ENCODE data around the gene RAB6B.

DNA sequence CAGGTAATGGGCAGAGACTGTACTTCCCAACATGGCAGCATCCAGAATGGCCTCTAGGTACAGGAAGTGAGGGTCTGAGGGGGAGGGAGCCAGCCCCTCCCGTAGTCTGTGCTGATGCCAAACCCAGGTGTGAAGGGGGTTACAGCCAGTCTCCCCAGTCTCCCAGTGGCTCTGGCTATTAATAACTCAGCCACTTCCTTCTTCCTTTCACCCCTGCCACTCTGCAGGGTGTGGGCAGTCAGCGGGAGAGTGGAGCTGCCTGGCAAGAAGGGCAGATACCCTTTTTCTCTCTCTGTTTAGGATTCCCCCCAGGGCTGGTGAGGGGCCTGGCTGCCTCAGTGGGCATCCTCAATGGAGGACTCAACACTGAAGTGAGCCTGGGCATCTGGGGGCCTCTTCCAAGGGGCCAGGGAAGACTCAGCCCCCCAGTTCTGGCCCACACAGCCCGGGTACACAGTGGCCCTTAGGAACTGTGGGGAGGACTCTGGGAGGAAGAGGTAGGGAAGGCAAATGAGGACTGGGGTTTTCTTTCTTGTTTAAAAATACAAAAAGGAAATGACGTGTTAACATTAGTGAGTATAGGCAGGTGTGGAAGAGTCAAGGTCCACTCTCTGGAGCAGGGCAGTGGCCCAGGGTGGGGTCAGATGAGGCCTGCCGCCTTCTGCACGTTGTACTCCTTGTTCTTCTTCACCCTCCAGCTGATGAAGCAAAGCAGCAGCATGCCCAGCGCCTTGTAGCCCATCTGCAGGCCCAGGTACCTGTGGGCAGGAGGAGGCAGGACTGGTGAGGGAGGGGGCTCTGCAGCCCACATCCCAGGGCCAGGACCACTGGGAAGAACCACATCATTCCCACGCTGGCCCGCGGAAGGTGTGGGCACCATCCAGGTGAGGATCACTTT, 38.6 kb upstream of the RAB6B start:
- TF ChIP-seq, protein P1, sequence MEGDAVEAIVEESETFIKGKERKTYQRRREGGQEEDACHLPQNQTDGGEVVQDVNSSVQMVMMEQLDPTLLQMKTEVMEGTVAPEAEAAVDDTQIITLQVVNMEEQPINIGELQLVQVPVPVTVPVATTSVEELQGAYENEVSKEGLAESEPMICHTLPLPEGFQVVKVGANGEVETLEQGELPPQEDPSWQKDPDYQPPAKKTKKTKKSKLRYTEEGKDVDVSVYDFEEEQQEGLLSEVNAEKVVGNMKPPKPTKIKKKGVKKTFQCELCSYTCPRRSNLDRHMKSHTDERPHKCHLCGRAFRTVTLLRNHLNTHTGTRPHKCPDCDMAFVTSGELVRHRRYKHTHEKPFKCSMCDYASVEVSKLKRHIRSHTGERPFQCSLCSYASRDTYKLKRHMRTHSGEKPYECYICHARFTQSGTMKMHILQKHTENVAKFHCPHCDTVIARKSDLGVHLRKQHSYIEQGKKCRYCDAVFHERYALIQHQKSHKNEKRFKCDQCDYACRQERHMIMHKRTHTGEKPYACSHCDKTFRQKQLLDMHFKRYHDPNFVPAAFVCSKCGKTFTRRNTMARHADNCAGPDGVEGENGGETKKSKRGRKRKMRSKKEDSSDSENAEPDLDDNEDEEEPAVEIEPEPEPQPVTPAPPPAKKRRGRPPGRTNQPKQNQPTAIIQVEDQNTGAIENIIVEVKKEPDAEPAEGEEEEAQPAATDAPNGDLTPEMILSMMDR (optimal IDR thresholded peaks at IDR 0.05 in 1 of 3, IDR thresholded peaks at IDR 0.05 in 1 of 3, conservative IDR thresholded peaks at IDR 0.05 in 1 of 3; ENCODE audit: extremely low read depth in 1 of 3, insufficient read depth in 2 of 3, low read length in 3 of 3): no peak
- no peak for TF ChIP-seq EZH2 (IDR thresholded peaks at IDR 0.05; ENCODE audit: low read length)
